Islet precursor cell (in vitro differentiated cells): ENCODE data around the gene ING2.

ENCODE experiments used
- DNase-seq: peaks from one replicate; pipeline ENCODE4 v3.0.0-alpha.2; 2018

The ING2 gene

DNA sequence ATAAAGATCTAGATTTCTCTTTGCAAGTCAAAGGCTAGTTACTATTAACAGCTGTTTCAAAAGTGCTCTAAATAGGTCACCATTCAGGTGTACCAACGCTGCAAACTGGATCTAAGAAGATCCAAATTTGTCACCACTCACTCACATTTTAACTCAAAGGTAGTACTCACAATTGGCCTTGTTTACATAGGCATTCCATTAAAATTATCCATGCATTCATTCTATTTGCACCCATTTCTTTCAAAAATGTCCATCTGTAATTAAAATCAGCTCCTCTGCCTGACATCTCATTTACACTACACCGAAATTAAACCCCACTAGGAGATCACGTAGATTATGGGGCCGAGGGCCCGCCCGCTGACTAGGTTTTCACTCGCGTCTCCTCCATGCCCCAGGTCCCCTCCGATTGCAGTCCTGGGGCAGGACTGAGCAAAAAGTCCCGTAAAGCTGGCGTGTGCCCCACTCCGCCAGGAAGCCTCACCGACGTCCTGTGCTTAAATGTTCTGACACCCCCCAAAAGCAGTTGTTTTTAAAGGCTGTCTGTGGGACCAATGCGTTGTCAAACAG lies 1.3 kb upstream of the ING2 start:
- DNase-seq = no peak

DNA sequence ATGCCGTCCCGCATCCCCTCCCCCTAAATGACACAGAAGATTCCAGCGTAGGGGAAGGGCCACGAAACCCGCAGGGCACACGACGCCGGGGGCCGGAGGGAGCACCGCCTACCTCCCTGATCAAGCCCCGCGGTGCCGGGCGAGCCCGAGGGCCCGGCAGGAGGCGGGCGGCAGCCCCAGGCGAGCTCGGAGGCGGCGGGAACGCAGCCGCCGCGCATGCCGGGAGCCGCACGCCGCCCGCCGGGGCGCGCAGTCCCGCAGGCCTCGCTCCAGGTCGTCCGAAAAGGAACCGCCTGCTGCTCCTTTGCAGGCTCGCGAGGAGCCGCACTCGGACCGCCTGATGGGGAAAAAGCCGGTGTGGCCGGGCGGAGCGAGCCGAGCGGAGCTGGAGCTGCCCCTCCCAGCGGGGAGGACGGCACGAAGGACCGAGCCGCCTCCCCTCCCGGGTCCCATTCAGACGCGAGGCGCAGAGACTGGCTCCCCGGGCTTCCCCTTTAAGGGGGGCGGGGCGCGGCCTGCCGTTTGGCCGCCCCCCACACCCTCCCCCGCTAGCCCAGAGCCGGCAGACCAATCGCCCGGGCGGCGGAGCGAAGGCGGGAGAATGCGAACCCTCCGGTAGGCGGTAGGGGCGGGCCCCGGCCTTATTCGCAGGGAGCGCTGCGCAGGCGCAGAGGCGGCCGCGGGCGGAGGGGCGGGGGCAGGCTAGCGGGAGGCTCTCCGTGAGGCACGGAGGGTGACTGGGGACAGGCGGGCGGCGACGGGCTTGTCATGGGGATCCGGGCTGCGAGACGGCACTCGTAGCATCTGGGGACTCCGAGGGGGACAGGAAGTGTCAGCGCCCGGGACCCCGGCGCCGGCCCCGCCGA lies 561 bp upstream of the ING2 start:
- peak; percentile 99 for DNase-seq

DNA sequence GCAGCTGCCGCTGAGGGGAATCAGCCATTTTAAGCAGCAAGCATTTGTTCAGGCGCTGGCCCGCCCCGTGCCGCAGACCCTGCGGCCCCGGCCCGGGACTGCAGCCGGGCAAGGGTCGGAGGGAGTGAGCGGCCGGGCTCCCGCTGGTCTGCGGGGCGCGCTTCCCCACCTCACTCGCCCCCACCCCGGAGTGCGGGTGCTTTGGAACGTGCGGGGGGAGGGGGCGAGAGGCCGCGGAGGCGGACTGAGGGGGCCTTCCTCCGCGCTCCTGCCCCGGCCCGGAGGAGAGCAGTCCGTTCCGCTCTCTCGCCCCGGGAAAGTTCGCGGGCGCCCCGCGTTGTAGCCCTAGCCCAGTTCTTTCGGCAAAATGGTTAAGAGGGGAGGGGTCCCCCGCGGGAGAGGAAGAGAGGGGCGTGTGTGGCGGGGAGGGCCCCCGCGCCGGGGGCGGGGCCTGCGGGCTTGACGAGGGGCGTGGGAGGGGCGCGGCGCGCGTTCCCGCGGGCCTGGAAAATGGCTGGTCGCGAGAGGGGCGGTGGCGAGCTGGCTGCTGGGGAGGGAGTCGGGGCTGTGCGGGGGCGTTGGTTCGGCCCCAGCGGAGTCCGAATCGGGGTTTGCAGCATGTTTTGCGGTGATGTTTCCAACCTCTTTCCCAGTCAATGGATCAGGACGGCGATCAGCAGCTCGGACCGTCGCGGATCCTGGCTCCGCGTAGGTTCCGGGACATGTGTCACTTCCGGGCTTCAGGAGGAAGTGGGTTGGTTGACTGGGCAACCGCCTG lies 942 bp downstream of the ING2 start:
- DNase-seq = peak; percentile 96

DNA sequence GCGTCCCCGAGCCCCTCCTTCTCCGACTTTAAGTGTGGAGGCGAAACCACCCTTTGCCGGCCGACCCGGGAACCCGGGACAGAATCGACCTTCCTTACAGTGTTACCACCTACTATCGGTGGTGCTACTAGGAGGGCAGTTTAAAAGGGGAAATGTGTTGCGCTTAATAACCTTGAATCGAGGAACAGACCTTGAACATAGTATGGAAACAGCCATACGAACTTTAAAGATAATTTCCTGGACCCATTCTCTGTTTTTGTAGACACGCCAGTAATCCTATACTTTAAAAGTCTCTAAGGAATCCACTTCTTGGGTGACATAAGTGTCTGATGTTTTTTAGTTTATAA lies 1.5 kb downstream of the ING2 start:
- DNase-seq = no peak

DNA sequence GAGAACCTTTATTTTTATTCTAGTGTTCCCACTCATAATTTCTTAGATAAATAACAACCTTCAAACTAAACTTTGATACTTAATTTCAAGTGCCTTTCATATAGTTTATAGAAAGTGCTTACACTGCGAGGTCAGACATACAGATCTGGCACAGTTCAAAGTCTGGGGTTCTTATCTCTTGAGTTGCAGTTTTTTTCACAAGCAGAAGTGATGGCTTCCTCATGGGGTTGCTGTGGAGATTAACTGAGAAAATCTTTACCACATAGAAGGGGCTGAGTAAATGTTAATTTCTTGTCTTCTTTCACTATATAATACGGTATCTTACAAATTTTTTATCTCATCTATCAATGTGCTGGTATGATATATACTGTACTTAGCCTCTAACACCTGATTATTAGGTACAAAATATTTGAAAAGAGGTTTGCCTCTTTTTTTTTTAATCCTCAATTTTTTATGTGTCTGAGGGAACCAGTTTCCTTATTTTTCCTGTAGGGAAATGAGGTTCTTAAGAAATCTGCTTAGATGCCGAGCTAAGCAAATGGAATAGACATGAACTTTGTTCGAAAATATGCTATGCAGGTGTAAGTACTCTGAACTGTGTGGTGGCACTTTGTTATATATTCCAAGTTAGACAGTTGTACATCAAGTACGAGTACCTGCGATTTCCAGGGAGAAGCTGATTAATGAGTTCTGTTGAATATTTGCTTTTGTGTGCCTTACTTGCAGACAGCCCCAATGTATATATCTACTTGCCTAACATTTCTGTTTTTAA lies 3.3 kb downstream of the ING2 start:
- DNase-seq = no peak

DNA sequence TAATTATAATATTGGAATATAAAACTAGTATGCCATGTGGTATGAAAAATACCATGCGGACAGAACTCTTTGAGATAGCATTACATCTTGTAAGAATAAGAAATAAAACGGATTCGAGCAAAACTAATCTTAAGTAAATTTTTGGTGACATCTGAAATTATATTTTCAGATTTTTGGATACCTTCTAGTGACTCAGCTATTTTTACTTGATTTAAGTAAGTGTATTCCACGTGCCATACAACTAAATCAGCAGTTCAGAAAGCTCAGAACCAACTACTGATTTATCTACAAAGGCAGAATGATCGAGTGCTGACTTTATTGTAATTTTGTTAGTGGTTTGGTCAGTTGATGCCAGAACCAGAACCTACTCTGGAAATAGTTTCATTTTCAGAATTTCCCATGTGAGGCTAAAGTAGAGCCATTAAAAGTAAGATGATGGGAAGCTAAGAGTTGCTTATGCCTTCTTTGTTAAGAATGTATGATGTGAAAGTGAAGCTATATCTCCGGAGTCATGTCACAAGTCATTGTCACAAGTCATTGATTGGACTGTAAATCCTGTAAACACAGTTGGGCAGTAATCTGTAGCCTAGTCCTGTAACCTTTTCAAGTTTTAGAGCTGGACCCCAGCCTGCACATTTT lies 4.0 kb downstream of the ING2 start:
- DNase-seq = no peak

DNA sequence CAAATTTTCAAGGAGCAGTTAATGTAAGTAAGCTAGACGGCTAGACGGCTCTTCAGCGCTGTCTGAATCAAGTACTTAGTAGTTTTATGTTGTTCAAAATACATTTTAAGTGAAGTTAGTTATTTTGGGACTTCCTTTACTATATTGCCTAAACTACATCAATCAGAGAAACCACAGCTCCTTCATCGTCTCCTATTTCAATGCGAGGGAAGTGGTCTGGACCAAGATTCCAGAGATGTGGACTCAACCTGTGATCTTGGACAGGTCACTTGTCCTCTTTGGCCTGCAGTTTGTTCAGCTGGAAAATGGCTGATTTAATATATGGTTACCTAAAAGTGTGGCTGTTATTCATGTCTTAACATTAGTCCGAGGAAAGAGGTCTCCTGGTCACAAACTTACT lies 10.6 kb downstream of the ING2 start:
- no peak for DNase-seq

DNA sequence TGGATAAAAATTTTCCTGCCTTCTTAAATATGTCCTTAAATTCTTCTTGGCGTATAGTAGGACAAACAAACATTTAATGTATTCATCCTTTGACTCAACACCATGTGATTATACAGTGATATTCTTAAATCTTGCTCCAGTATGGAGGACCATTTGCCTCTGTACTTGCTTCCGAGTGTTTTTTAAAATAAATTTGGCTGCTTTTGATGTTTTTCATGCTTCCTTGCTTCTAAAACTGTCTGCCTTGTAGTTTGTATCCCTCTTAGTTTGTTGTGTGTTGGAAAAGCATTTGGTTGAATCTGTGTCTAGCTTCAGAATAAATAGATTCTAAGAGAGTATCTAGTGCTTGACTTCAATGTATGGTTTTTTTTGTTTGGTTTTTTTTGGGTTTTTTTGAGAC lies 12.3 kb downstream of the ING2 start:
- no peak for DNase-seq

DNA sequence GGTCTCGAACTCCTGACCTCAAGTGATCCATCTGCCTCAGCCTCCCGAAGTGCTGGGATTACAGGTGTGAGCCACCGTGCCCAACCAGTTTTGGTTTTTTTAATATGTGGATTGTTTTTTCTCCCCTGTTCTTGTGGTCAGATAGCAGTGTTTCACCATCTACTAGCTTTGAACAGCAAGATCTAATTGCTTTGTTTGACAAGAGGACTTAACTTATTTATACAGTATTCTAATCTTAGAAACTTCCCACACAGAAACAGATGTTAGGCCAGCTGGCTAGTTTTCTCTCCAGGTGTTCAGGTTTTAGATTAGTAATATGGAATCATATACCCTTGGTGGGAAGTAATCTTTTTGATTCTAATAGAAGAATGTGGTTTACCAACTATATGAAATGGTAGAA lies 12.9 kb downstream of the ING2 start:
- DNase-seq = no peak

DNA sequence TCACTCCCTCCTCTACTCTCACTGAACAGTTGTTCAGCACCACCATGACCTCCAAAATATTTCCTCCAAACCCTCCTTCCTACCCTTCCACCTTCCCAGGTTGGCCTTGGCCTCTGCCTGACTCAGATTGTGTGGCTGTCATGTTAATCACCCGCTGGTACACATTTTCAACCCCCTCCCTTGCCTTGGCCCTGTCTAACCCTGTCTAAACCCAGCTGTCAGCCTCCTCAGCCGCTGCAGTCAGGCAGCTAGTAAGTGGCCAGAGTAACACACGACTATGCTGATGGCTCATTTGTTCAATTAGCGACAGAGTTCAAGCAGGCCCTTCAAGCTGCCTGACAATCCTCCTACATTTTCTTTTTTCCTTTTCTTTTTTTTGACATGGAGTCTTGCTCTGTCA lies 18.0 kb downstream of the ING2 start:
- no peak for DNase-seq

DNA sequence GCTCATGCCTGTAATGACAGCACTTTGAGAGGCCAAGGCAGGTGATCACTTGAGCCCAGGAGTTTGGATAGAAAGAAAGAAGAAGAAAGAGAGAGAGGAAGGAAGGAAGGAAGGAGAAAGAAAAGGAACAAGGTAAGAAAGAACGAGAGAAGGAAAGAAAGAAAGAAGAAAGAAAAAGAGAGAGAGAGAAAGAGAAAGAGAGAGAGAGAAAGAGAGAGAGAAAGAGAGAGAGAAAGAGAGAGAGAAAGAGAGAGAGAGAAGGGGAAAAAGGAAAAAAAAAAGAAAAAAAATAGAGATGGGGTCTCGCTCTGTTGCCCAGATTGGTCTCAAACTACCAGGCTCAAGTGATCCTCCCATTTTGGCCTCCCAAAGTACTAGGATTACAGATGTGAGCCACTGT lies 22.5 kb downstream of the ING2 start:
- DNase-seq = no peak

DNA sequence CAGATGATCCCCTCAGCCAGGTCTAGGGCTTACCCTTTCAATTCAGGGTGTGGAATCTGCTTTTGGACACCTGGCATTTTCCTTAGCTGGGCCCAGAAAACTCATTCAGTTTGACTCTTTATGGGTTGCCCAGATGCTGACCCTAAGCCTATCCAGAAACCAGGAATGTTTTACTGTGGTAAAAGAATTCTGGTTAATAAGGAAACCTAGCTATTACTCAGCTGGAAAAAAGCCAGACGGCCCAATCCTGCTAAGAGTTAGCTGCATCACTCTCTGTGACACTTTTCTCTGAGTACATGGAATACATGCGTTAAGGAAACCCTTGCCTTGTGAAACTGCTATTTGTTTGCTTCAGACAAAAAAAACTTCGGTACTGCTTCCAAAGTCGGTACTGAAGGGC lies 28.0 kb downstream of the ING2 start:
- DNase-seq = no peak

DNA sequence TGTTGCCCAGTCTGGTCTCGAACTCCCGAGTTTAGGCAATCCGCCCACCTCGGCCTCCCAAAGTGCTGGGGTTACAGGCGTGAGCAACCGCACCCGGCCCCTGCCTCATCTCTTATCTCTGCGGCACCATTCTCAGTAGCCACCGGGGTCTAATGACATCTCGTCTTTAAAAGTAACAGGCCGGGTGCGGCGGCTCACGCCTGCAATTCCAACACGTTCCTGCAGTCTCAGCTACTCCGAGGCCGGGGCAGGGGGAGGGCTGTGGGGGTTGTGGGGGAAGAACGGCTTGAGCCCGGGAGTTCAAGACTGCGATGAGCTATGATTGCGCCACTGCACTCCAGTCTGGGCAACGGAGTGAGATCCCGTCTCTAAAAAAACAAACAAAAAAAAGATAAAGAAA lies 28.8 kb downstream of the ING2 start:
- DNase-seq = no peak

DNA sequence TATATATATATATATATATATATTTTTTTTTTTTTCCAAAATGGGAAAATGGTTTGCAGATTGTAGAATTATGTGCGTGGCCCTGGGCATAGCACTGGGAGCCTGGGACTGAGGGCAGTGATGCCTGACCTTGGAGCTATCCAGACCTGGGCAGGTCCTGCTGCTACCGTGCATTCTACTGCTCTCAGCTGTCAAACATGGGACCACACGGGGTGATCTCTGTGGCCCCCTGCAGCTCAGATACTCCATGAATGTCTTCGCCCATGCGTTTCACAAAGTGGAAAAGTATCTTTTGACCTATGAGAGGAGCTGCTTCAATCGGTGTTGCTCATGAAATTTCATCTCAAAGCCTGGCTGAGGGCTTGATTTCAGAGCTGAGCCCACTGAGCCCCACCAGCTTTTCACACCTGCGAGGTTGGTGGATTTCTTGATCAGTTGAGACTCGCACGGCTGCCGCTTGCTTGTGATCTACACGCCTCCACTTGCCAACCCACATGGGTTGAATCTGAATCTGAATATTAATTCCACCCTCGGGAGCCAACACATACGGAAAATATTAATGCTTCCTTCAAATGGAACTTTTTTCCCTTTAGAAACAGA lies 35.7 kb downstream of the ING2 start:
- DNase-seq = no peak

DNA sequence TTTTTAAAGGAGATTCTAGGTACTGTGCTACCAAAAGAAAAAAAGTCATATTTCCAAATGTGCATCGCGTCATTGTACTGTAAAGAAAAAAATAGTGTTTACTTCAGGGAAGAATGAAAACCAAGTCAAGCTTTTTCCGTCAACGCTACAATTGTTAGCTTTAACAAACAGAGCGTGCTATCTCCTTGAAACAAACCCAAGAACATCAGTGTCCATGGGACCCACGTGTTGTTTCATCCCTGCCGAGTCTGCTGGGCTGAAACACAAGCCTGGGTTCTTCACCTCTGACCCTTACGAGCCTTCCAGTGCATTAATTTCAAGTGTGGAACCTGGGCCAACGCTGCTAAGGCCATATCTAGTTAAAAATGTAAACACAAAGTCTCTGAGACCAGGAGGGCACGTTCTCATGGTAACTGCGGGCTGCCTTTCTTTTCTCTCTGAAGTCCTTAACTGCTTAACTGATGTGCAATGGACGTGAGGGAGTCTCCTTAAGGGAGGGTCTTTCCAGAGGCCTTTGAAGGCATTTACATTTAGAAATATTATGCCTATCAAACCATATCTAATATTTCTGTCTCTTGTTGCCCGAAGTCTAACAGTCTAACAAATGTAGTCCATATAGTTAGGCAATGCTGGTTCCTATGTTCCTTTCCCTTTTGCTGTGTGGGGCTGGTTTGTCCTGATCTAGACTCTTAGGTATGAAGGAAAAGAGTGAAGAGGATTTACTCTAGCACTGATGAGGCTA lies 36.3 kb downstream of the ING2 start:
- DNase-seq = peak; percentile 56

DNA sequence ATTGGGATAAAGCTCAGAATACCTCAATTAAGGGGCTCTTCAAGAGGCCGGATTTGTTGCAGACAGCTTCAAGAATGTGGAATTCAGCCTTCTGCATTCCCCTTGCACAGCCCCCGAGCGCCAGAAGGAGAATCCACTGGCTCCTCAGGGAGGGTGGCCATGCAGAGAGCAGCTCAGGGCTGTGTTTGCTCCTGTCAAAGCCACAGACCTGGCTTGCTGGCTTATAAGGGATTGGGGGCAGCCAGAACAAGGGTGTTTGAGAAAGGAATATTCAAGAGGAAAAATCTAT lies 36.8 kb downstream of the ING2 start:
- DNase-seq = peak; percentile 93

DNA sequence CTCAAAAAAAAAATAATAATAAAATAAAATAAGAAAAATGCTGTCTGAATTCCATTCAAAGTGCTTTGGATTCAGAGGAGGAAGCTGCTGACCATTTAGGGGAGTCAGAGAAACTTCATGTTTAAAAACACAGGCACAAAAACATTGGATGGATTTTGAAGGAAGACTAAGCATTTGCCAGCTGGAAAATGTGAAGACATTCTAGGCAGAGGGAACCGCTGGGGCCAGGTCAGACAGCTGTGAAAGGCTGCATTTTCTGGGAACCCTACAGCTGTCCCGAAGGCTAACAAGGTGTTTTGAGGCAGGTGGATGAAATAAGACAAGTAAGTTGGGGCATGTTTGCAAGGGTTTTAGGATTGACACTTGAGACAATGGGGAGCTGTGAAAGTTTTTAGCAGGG lies 38.6 kb downstream of the ING2 start:
- no peak for DNase-seq

DNA sequence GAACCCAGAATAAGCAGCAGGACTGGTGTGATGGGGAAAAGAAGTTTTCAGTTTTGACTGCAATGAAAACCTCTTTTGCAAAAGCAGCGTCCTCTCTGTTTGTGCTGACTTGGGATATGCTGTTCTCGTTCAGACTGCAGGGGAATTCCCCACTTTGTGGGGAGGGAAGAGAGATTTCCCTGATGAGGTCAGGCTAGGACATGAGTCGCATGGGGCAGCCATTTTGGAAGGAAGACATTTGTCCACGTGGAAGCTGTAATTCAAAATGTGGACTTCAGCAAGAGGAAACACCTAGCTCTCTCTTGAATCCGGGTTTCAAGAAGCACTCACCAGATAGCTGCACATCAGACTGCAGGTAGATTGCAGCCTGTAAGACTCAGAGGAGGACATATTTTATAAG lies 39.3 kb downstream of the ING2 start:
- DNase-seq = no peak

DNA sequence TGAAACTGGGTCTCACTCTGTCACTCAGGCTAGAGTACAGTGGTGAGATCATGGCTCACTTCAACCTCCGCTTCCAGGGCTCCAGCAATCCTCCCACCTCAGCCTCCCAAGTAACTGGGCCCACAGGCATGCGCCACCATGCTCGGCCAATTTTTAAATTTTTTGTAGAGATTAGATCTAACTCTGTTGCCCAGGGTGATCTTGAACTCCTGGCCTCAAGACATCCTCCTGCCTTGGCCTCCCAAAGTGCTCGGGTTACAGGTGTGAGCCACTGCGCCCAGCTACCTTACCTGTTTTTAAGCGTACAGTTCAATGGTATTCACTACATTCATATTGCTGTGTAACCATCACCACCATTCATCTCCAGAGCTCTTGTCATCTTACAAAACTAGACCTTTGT lies 41.5 kb downstream of the ING2 start:
- no peak for DNase-seq

DNA sequence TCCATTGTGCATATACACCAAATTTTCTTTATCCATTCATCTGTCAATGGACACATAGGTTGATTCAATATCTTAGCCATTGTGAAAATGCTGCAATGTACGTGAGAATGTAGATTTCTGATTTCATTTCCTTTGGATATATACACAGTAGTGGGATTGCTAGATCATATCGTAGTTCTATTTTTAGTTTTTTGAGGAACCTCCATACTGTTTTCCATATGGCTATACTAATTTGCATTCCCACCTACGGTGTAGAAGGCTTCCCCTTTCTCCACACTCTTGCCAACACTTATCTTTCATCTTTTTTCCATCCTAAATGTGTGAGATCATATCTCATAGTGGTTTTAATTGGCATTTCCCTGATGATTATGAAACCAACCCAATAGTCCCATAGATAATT lies 43.4 kb downstream of the ING2 start:
- no peak for DNase-seq

DNA sequence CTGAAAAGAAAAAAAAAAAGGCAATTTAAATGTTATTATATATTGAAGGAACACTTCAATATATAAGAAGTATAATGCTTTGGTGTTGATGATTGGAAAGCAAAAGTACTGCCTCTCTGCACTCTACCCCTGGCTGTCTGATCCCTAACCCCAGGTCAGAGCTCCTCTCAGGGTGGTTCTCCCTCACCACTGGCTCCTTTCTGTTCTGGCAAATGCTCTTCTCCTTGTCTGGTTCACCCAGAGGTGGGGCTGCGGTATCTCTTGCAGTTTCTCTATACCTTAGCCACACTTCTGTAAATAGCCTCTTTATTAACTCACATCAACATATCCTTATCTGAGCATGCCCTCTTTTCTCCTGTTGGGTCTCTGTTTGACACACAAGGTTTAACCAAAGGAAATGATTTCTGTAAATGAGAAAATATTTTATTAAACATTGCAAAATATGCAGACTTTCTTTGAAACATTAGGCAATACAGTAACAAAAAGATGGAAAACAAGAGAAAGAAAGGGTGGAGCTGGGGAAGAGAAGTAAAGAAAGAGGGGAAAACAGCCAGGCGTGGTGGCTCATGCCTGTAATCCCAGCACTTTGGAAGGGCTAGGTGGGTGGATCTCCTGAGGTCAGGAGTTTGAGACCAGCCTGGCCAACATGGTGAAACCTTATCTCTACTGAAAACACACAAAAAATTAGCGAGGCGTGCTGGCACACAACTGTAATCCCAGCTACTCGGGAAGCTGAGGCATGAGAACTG lies 45.7 kb downstream of the ING2 start:
- no peak for DNase-seq
